ENCODE measurements around the gene GIPC1.

GRCh38 chr19:14434543-14435319 is 61.2 kb downstream of the GIPC1 start:
- TF ChIP-seq CTCF (IDR thresholded peaks at IDR 0.05) (no peak), EZH2 (IDR thresholded peaks at IDR 0.05) (no peak), EZH2phosphoT487 (IDR thresholded peaks at IDR 0.05) (no peak)
